ENCODE results near the gene SCAMP2.

SCAMP2 gene

DNA sequence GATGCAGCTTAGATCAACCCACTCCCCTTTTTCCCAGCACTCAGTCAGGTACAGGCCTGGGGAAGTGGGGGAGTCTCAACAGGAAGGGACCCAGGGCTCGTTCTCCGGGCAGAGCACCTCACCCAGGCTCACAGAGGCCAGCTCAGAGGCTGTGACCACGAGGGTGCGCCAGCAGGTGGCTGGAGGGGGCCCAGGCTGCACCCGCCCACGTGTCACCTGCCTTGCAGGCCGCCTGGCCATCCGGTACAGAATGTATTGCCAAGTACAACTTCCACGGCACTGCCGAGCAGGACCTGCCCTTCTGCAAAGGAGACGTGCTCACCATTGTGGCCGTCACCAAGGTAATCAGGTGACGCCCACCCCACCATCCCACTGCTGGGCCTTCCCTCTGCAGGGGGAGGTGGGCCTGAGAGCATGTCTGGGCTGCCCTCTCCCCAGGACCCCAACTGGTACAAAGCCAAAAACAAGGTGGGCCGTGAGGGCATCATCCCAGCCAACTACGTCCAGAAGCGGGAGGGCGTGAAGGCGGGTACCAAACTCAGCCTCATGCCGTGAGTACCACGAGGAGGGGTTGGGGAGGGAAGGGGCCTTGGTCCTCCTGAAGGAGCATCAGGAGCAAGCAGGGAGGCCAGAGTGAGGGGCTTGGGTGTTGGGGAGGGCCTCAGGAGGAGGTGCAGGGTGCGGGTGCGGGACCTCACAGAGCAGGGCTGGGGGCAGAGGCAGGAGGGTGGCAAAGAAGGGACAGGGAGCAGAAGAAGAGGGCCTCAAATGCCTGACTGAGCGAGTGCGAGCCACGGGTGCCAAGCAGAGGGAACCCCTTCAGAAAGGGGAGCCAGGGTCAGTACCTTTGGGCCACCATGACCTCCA lies 74.5 kb downstream of the SCAMP2 start:
- no peak for DNase-seq (ENCODE audit: low read depth in 2 of 2)

- DNase-seq (ENCODE audit: low read depth in 2 of 2) = no peak
Observed at GRCh38 chr15:74795966-74796625, 77.1 kb downstream of the SCAMP2 start.

DNA sequence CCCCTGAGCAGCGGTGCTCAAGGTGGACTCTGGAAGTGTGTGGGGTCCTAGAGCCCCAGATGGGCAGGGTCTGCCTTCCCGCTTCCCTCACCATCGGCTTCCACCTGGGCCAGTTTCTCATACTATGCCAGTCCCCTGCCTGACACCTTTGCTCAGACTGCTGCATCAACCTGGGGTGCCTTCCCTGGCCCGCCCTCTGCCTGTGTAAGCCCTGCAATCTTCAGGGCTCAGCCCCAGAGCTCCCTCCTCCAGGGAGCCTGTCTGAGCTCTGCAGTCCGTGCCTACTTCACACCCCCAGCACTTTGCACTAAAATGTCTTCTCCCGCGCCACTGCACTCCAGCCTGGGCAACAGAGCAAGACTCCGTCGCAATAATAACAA lies 78.2 kb downstream of the SCAMP2 start:
- no peak for DNase-seq (ENCODE audit: low read depth in 2 of 2)

- DNase-seq (ENCODE audit: low read depth in 2 of 2) = no peak
Observed at GRCh38 chr15:74794248-74794969, 78.8 kb downstream of the SCAMP2 start.

Data from activated CD4-positive, alpha-beta T cell treated with anti-CD3 and anti-CD28 coated beads for 24 hours (primary cell).